Erythroblast (primary cell): Measurements from ENCODE around the gene TUBB4B.
"Not testable (repeated sequence)": the region's sequence is repeated elsewhere in the genome, so short reads cannot be mapped to it uniquely, and the experiment has no call there.

Experiments used
- DNase-seq, 2 experiments: peaks; one replicate each; lab custom pipeline; 2025; lab: John Stamatoyannopoulos, UW
- GATA1 ChIP-seq: IDR thresholded peaks from 2 replicates; pipeline ENCODE4 v1.6.1; 2011; ENCODE audit warnings: low read depth, mild to moderate bottlenecking, control low read depth, low read length, moderate library complexity
- POLR2A ChIP-seq: IDR thresholded peaks from 2 replicates; pipeline ENCODE4 v1.6.1; 2011; ENCODE audit warnings: mild to moderate bottlenecking, low read length

TUBB4B gene

DNA sequence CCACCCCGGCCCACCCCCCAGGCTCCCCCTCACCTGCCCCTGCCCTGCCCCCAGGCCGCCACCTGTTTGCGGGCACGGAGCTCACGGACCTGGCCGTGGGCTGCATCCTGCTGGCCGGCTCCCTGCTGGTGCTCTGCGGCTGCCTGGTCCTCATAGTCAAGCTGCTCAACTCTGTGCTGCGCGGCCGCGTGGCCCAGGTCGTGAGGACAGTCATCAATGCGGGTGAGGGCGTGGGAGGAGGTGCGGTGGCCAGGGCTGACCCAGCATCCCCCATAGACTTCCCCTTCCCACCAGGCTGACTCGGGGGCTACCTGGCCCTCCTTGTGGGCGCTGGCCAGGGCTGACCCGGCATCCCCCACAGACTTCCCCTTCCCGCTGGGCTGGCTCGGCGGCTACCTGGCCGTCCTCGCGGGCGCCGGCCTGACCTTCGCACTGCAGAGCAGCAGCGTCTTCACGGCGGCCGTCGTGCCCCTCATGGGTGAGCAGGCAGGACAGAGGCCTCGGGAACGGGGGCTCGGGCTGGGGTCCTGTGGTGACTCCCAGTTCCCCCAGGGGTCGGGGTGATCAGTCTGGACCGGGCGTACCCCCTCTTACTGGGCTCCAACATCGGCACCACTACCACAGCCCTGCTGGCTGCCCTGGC, 6.9 kb upstream of the TUBB4B start:
- TF ChIP-seq POLR2A (no peak), GATA1 (no peak)

DNA sequence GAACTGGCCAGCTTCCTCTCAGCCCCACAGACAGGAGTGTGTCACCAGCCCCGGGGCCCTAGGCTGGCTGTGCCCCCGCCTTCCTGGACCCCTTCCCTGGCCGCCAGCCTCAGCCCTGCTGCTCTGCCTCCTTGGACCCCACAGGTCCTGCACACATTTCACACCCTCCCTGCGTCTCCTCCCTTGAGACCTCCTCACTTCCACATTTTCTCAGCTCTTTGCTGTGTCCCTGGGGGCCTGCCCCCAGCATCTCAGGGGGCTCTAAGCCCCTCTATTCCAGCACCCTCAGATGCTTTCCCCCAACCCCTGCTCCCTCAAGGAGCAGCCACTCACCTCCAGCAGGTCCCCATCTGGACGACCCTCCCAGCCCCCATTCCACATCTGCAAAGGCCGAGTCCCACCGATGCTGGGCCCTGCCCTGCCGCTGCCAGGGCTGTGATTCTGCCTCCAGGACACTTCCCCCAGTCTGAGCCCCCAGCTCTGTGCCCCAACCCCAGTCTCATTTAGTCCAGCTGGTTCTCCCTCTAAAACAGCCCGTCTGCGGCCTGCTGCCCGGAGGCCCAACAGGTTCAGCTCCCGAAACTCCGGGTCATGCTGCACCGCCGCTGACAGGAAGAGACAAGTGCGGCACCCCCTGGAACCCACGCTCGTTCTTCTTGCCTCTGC, 6.2 kb upstream of the TUBB4B start:
- TF ChIP-seq POLR2A (no peak), GATA1 (no peak)
- DNase-seq: no peak

More for the DNA sequence above, 6.9 kb upstream of the TUBB4B start:
- no peak for DNase-seq

DNA sequence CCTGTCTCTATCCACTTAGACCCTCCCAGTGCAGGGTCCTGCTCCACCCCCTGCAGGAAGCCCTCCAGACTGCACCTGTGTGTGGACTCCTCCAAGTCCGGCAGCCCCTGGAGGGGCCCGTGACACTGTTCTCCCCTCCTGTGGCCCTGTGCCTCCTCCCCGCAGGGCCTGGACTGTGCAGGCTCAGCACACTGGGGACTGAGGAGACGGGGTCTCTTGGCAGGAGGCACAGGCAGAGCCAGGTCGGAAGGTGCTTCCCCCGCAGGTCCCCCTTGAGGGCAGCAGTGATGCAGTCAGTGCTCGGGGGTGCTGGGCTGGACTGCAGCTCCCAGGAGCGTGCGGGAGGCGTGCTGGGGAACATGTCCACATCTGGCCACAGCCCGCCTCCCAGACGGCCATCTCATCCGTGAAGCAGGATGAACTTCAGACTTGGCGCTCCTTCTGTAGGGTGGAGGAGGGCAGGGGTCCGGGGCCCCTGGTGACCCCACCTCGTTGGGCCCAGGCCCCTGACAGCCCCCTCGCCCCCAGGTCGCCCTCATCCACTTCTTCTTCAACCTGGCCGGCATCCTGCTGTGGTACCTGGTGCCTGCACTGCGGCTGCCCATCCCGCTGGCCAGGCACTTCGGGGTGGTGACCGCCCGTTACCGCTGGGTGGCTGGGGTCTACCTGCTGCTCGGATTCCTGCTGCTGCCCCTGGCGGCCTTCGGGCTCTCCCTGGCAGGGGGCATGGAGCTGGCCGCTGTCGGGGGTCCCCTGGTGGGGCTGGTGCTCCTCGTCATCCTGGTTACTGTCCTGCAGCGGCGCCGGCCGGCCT, 5.5 kb upstream of the TUBB4B start:
- no peak for DNase-seq
- no peak for TF ChIP-seq POLR2A
- no peak for TF ChIP-seq GATA1

DNA sequence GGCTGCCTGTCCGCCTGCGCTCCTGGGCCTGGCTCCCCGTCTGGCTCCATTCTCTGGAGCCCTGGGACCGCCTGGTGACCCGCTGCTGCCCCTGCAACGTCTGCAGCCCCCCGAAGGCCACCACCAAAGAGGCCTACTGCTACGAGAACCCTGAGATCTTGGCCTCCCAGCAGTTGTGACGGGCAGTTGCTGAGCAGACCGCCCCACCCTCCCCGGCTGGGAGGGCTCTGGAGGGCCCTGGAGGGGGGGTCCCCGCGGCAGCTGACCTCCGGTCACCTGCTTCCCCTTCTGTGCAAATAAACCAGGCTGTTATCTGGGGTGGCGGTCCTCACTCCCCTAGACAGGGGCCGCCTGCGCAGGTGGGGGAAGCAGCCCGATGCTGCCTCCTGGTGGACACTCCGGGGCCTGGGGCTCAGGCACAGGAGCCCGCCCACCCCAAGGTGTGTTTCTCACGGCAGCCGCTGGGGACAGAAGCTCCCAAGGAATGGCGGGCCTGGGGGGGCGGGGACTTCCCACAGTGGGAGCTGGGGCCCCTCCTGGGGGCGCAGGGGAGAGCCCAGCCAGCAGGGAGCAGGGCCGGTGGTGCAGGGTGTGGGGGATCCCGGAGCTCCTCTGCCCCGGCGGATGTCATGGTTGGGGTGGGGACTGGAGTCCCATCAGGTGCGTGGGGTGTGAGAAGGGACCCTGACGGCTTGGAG, 4.7 kb upstream of the TUBB4B start:
- peak; percentile 89 to 93 for DNase-seq

DNA sequence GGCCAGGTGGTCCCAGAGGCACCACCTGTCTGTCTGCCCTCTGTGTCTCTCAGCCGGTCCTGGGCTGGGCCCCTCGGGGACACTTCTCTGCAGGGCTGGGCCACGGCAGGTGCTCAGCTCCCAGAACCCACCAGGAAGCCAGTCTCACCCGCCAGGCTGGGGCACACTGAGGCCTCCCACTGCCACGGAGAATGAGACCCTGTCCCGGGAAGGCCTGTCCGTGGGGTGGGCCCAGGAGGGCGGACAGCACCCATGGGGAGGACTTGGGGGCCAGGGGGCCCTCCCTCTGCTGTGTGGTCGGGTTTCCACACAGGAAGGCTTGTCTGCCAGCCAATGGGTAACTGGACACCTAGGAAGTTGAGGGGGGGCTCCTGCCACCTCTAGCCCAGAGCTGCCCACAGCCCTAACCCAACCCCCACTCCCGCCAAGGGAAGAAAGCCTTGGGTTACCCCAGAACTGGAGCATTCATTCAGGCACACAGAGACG, 4.1 kb upstream of the TUBB4B start:
- no peak for DNase-seq

More for the DNA sequence above, 4.7 kb upstream of the TUBB4B start:
- TF ChIP-seq GATA1 (no peak), POLR2A (no peak)

DNA sequence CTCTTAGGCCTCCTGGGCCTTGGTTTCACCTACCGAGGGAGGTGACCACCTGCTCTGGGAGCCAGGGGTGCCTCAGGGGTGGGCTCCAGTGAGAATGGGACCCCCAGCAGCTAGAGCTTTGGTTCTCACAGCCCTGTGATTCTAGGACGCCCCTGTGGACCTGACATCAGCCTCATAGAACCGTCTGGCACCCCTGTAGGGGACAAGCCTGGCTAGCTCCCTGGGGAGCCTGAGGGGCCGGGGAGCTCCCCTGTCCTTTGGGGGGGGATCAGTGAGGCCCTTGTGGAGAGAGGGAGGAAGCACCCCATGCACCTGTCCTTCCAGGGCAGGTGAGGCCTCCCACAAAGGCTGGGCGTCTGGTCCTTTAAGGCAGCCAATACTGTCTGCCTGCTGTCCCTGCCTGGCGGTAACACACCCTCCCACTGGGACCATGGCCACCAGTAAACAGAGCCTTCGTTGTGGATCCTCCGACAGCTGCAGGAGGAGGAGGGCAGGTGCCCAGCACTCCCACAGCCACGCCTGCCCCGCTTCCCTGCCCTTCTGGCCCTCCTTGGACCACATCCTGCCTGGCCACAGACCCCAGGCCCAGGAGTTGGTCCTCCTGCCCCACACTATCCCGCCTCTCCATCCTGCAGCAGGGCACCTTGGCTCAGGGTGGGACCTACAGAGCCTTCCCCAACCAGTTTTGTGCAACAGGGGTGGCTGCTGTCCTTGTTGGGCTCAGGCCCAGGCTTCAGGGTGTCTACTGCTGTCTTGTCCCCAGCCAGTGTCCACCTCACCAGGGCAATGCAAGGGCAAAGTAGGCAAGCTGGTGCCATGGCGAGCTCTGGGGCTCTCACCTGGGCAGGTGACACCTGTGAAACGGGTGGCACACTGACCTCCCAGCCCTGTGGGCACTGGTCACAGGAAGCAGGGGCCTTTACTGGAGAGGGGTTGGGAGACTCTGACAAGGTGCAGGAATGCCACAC, 3.0 kb upstream of the TUBB4B start:
- DNase-seq: no peak
- TF ChIP-seq POLR2A (no peak), GATA1 (no peak)

More for the DNA sequence above, 4.1 kb upstream of the TUBB4B start:
- TF ChIP-seq GATA1 (no peak), POLR2A (no peak)

DNA sequence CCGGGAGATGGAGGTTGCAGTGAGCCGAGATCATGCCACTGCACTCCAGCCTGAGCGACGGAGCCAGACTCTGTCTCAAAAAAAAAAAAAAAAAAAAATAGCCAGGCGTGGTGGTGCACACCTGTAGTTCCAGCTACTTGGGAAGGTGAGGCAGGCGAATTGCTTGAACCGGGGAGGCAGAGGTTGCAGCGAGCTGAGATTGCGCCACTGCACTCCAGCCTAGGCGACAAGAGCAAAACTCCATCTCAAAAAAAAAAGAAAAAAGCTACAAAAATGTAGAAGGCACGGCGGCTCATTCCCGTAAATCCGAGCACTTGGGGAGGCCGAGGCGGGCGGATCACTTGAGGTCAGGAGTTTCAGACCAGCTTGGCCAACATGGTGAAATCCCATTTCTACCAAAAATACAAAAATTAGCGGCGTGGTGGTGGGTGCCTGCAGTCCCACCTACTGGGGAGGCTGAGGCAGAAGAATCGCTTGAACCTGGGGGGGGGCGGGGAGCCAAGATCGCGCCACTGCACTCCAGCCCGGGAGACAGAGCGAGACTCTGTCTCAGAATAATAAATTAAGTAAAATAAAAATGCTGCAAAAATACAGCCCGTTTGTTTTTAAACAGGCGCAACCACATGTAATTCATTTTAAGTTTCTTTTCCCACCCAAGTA, 1.4 kb upstream of the TUBB4B start:
- DNase-seq: not testable (repeated sequence)

DNA sequence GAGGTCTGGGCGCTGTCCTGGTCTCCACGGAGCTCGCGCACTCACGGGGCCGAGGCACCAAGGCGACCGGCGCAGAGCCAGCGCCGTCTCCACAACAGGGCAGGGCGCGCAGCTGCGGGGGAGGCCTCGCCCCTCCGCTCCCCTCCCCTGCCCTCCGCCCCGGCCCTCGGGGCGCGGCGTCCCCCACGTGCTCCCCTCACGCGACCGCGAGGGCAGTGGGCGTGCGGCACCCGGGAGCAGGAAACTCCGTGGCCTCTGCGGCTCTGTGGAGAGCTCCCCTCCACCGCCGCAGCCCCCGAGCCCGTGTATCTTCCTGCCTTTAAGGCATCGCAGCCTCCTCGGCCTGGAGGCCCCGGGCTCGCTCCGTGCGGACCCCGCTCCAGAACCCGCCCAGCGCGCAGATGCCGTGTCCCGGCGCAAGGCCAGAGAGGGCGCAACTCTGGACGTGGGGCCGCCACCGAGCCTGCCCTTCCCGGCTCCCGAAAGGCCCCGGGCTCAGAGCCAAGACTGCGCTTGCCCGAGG, 708 bp upstream of the TUBB4B start:
- peak; percentile 90 to 91 for DNase-seq
- TF ChIP-seq GATA1: no peak

DNA sequence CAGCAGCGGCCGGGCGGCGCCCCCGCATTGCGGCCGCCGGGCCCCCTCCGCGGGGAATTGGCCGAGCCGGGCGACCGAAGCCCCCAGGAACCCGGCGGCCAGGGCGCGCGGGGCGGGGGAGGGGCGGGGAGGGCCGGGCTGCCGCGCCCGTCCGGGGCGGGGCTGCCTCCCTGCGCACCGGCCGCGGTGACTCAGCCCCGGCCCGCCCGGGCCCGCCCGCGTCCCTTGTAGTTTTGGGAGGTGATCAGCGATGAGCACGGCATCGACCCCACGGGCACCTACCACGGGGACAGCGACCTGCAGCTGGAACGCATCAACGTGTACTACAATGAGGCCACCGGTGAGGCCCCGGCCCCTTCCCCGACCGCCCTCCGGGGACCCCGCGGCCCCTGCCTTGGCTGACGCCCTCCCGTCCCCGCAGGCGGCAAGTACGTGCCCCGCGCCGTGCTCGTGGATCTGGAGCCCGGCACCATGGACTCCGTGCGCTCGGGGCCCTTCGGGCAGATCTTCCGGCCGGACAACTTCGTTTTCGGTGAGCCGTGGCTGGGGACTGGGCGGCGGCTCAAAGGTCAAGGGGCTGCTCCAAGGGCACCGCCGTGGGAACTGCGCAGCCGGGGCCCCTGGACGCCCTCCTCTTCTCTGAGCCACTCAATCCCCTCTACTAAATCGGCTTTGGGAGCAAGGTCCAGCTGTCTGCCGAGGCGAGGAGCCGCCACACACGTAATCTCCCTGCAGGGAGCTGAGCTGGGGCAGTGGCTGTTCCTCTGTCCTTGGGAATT, 592 bp downstream of the TUBB4B start:
- peak; percentile 84 to 91 for DNase-seq
- TF ChIP-seq GATA1 (no peak), POLR2A (no peak)

DNA sequence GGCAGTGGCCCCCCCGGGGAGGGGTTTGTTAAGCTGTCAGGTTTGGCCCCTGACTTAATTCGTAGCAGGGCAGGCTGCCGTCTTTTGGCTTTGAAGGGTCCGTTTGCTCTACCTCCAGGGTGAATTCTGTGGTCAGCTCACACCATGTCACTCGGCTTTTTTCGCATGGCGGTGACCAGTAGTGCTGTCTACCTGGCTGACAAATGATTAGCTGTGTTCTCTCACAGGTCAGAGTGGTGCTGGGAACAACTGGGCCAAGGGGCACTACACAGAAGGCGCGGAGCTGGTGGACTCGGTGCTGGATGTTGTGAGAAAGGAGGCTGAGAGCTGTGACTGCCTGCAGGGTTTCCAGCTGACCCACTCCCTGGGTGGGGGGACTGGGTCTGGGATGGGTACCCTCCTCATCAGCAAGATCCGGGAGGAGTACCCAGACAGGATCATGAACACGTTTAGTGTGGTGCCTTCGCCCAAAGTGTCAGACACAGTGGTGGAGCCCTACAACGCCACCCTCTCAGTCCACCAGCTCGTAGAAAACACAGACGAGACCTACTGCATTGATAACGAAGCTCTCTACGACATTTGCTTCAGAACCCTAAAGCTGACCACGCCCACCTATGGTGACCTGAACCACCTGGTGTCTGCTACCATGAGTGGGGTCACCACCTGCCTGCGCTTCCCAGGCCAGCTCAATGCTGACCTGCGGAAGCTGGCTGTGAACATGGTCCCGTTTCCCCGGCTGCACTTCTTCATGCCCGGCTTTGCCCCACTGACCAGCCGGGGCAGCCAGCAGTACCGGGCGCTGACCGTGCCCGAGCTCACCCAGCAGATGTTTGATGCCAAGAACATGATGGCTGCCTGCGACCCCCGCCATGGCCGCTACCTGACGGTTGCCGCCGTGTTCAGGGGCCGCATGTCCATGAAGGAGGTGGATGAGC, 1.4 kb downstream of the TUBB4B start:
- DNase-seq: peak; percentile 55 to 69
- no peak for TF ChIP-seq GATA1
- peak; percentile 10 for TF ChIP-seq POLR2A

DNA sequence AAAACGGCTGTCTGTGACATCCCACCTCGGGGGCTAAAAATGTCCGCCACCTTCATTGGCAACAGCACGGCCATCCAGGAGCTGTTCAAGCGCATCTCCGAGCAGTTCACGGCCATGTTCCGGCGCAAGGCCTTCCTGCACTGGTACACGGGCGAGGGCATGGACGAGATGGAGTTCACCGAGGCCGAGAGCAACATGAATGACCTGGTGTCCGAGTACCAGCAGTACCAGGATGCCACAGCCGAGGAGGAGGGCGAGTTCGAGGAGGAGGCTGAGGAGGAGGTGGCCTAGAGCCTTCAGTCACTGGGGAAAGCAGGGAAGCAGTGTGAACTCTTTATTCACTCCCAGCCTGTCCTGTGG, 2.2 kb downstream of the TUBB4B start:
- not testable (repeated sequence) for DNase-seq
